SK-N-SH (cell line): ENCODE results near the gene ENHO.

Experiments used
- CTCF ChIP-seq: fragments of 200-600 bp; sonication (generic); IDR thresholded peaks from 2 replicates; pipeline ENCODE4 v1.6.1; 2017; ENCODE audit warnings: antibody characterized with exemption, mild to moderate bottlenecking, moderate library complexity
- GATA2 ChIP-seq: sonication (generic); formaldehyde crosslinking; IDR thresholded peaks from 2 replicates; pipeline ENCODE4 v1.5.0; 2020; ENCODE audit warnings: mild to moderate bottlenecking, missing genetic modification reagents
- MAX ChIP-seq: IDR thresholded peaks from 2 replicates; pipeline ENCODE4 v1.4.0; 2012; ENCODE audit warnings: low read depth
- PBX3 ChIP-seq: IDR thresholded peaks from 2 replicates; pipeline ENCODE4; 2012
- POLR2AphosphoS5 ChIP-seq: IDR thresholded peaks from 2 replicates; pipeline ENCODE4 v1.6.1; 2012; ENCODE audit warnings: low read depth, low read length

GRCh38 chr9:34556949-34557348 is 34.2 kb upstream of the ENHO start:
- TF ChIP-seq PBX3 (no peak), CTCF (no peak), MAX (no peak), POLR2AphosphoS5 (no peak), GATA2 (CRISPR knock-in tag) (no peak)
